Activated T-helper 2 cell treated with anti-CD3 and anti-CD28 coated beads, Interferon-gamma antibody, Interleukin-2, Interleukin-4, amounts not matched to agents 10 μg/mL and 5 μg/mL and 100 μg/mL, durations not matched to agents 14 hours and 24 hours and 36 hours (primary cell): ENCODE results near the gene ZBTB22. TPM values are rescaled to one million over a fixed set of nuclear protein-coding genes. Genes with fewer than 3 reads are reported as not detected.
"Not testable (repeated sequence)": the region's sequence is repeated elsewhere in the genome, so short reads cannot be mapped to it uniquely, and the experiment has no call there.

ENCODE experiments used
- DNase-seq: peaks from one replicate; pipeline ENCODE4 v3.0.0; 2021; ENCODE audit warnings: low spot score
- H3K27ac Mint-ChIP-seq: one replicate; pipeline ENCODE4 v1.8.0; 2021; ENCODE audit warnings: mixed read lengths
- H3K27me3 Mint-ChIP-seq: one replicate; pipeline ENCODE4 v1.8.0; 2021; ENCODE audit warnings: low read depth, mixed read lengths
- H3K36me3 Mint-ChIP-seq: one replicate; pipeline ENCODE4 v1.8.0; 2021; ENCODE audit warnings: low read depth, mixed read lengths
- H3K4me1 Mint-ChIP-seq: one replicate; pipeline ENCODE4 v1.8.0; 2021; ENCODE audit warnings: low read depth, mixed read lengths
- H3K4me3 Mint-ChIP-seq: one replicate; pipeline ENCODE4 v1.8.0; 2021; ENCODE audit warnings: low read depth, mild to moderate bottlenecking, moderate library complexity, mixed read lengths
- H3K9me3 Mint-ChIP-seq: one replicate; pipeline ENCODE4 v1.8.0; 2021; ENCODE audit warnings: mixed read lengths
- intact Hi-C: fragments of 100-400 bp; cut with micrococcal nuclease; formaldehyde crosslinking; loops from one replicate; pipeline ENCODE4 v1.15.1; 2023
- total RNA-seq: library from RNA; stranded (reverse); gene quantifications from 2 replicates; pipeline ENCODE4 v1.2.3, GENCODE V29; 2022

ZBTB22 gene
- total RNA-seq, 1 donor from 2014 or later = 14.4 TPM

DNA sequence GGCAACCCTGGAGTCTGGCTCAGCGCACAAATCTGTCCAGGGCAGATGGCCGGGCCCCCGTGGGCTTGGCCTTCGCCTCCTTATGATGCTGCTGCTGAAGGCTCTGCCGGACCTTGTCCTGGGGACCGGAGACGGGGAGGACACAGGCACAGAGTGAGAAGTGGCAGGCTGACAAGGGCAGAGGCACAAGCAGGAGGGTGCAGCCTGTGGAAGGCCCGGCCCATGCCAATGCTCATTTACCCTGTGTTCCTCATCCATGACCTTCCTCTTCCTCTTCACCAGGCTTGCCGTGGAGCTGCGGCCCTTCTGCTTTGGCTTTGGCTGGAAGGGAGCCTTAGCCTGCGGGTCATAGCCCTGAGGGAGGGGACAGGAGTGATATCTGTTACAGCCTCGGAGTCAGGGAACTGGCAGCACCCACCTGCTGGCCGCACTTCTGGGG lies 38.3 kb downstream of the ZBTB22 start:
- Mint-ChIP-seq H3K27me3 (no peaks in the 10 kb centered on the region), H3K9me3 (no peaks in the 10 kb centered on the region), H3K36me3 (peaks cover 66% of the 10 kb centered on the region), H3K27ac (no peak overlapping the region), H3K4me1 (peaks cover 29% of the 10 kb centered on the region), H3K4me3 (no peak overlapping the region)
- DNase-seq = no peak
- intact Hi-C loops = loop anchor here (5.0 to 10.0 kb wide), 3 partner anchors 33 to 1113 kb away; partner anchors contain the start of genes NUDT3, SYNGAP1 and TAPBP

DNA sequence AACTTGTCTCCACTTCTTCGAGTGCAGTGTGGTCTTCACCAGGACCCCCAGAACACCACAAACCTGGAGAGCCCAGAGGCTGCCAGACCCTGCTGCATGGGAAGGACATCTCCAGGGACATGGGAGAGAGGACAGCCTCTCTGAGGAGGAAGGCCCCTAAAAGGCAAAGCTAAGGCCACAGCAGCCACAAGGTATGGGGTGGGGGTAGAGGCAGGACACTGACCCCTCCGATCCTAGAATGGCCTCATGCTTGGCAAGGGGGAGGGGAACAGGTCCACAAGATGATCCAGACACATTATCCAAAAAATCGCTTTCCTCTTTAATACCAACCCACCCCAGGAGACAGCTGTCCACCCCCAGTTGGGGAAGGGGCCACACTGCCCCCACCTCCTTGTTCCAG lies 38.7 kb downstream of the ZBTB22 start:
- H3K4me3 Mint-ChIP-seq = no peak overlapping the region
- no peaks in the 10 kb centered on the region for H3K9me3 Mint-ChIP-seq
- no peak for DNase-seq
- no peaks in the 10 kb centered on the region for H3K27me3 Mint-ChIP-seq
- H3K4me1 Mint-ChIP-seq = peaks cover 31% of the 10 kb centered on the region
- intact Hi-C loops = loop anchor here (5.0 to 10.0 kb wide), 3 partner anchors 33 to 1113 kb away; partner anchors contain the start of genes NUDT3, SYNGAP1 and TAPBP
- no peak overlapping the region for H3K27ac Mint-ChIP-seq
- peaks cover 68% of the 10 kb centered on the region for H3K36me3 Mint-ChIP-seq

DNA sequence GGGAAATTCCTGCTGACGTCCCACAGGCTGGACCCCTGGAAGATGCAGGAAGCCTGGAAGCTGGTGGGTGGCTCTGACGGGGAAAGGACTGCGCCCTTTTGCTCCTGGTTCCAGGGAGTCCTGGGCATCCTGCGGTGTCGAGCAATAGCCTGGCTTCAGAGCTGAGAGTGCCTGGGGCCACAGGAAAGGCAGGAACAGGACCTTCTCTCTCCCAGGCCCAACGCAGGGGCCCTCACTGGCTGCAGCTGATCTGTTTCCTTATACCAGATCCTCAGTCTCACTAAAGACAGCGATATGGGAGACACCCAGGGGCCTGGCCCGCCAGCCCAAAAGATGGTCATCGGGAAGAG lies 39.2 kb downstream of the ZBTB22 start:
- Mint-ChIP-seq H3K27ac (no peak overlapping the region), H3K4me1 (peaks cover 32% of the 10 kb centered on the region), H3K9me3 (no peaks in the 10 kb centered on the region), H3K36me3 (peaks cover 73% of the 10 kb centered on the region), H3K27me3 (no peaks in the 10 kb centered on the region), H3K4me3 (no peak overlapping the region)
- no peak for DNase-seq
- intact Hi-C loops = loop anchor here (5.0 to 10.0 kb wide), 3 partner anchors 34 to 1114 kb away; partner anchors contain the start of genes NUDT3, SYNGAP1 and TAPBP

DNA sequence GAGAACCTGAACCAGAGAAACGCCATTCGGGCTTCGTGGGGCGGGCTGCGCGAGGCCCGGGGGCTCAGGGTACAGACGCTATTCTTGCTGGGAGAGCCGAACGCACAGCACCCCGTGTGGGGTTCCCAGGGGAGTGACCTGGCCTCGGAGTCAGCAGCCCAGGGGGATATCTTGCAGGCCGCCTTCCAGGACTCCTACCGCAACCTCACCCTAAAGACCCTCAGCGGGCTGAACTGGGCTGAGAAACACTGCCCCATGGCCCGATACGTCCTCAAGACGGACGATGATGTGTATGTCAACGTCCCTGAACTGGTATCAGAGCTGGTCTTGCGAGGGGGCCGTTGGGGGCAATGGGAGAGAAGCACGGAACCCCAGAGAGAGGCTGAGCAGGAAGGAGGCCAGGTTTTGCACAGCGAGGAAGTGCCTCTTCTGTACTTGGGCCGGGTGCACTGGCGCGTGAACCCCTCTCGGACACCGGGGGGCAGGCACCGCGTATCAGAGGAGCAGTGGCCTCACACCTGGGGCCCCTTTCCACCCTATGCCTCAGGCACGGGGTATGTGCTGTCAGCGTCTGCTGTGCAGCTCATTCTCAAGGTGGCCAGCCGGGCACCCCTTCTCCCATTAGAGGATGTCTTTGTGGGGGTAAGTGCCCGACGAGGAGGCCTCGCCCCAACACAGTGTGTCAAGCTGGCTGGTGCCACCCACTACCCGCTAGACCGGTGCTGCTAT lies 39.7 kb downstream of the ZBTB22 start:
- Mint-ChIP-seq H3K36me3 (peaks cover 73% of the 10 kb centered on the region), H3K4me1 (peaks cover 35% of the 10 kb centered on the region), H3K27me3 (no peaks in the 10 kb centered on the region), H3K4me3 (peak overlapping the region; percentile 86), H3K9me3 (no peaks in the 10 kb centered on the region), H3K27ac (peak overlapping the region; percentile 89)
- DNase-seq = no peak
- intact Hi-C loops = loop anchor here (1.0 to 10.0 kb wide), 5 partner anchors 11 to 1114 kb away; partner anchors contain the start of genes NUDT3, PFDN6, RGL2 and SYNGAP1

DNA sequence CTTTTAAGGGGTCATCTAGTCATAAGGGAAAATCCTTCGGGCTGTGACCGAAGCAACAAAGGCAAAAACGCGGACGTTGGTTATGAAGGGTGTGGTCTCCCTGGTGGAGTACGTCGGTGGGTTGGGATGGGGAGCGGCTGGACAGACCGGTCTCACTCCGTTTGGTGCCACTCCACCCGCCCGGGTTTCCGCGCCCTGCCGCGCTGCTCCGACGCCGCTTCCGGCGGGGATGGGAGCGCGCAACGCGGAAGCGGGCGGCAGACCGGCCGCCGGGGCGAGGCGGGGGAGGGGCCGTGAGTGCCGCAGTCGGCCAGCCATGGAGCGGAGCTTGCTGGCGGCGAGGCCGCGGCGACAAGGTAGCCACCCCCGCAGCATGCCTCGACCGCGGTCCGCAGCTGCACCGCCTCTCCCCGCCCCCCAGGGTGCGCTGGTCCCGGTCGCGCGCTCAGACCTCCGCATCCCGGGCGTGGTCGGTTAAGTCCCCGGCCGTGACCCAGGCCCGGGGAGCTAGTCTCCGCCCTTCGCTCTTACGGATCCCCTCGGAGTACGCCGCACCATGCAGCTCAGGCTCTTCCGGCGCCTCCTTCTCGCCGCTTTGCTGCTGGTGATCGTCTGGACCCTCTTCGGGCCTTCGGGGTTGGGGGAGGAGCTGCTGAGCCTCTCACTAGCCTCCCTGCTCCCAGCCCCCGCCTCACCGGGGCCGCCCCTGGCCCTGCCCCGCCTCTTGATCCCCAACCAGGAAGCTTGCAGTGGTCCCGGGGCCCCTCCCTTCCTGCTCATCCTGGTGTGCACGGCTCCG lies 40.5 kb downstream of the ZBTB22 start, which contains the start of gene B3GALT4:
TSS of gene B3GALT4 (plus strand) at position 260 of the 799 bp plus-strand sequence. CDS start at position 557, 297 bp downstream.
- peaks cover 35% of the 10 kb centered on the region for H3K4me1 Mint-ChIP-seq
- DNase-seq = peak; percentile 73
- H3K27ac Mint-ChIP-seq = peak within 1 kb of the TSS; percentile 89
- intact Hi-C loops = loop anchor here (1.0 to 10.0 kb wide), 5 partner anchors 12 to 1115 kb away; partner anchors contain the start of genes NUDT3, PFDN6, RGL2 and SYNGAP1
- H3K9me3 Mint-ChIP-seq = no peaks in the 10 kb centered on the region
- H3K36me3 Mint-ChIP-seq = peaks cover 74% of the 10 kb centered on the region
- H3K27me3 Mint-ChIP-seq = no peaks in the 10 kb centered on the region
- H3K4me3 Mint-ChIP-seq = peak within 1 kb of the TSS; percentile 98

DNA sequence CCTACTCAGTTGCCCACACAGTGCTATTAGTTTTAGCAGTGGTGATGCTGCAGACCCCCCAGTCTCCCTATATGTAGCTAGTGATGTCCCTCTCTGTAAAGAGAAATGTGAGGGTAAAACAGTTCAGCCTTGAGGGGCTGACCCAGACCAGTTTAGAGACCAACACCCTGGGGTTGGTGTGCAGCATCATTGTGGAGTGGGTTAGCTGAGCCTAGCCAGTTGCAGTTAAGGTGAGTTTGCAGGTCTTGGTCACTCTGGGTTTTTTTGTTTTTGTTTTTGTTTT lies 41.0 kb downstream of the ZBTB22 start:
- no peaks in the 10 kb centered on the region for H3K27me3 Mint-ChIP-seq
- H3K9me3 Mint-ChIP-seq = no peaks in the 10 kb centered on the region
- H3K4me3 Mint-ChIP-seq = peak overlapping the region; percentile 98
- intact Hi-C loops = loop anchor here (2.0 to 10.0 kb wide), 4 partner anchors 22 to 1116 kb away; partner anchors contain the start of genes NUDT3, RGL2, SYNGAP1 and TAPBP
- H3K36me3 Mint-ChIP-seq = peaks cover 77% of the 10 kb centered on the region
- H3K4me1 Mint-ChIP-seq = peaks cover 35% of the 10 kb centered on the region
- DNase-seq = no peak
- H3K27ac Mint-ChIP-seq = peak overlapping the region; percentile 84

DNA sequence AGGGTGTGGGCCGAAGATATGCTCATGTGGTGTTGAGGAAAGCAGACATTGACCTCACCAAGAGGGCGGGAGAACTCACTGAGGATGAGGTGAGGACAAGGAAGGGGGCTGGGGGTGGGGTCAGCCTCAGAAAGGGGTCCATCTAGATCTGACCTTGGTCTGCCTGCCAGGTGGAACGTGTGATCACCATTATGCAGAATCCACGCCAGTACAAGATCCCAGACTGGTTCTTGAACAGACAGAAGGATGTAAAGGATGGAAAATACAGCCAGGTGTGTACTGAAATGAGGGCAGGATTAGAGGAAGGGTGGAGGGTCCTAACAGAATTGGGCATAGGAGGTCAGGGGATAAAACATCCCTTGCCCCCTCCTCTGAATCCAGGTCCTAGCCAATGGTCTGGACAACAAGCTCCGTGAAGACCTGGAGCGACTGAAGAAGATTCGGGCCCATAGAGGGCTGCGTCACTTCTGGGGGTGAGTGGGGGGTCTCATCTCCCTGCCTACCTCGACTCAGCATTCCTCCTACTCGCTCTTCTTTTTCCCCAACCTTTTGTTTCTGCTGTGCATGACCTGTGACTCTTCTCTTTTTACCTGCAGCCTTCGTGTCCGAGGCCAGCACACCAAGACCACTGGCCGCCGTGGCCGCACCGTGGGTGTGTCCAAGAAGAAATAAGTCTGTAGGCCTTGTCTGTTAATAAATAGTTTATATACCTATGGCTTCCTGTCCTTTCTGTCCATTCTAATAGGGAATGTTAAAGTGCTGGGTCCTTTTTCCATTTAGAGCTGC lies 41.6 kb downstream of the ZBTB22 start:
- Mint-ChIP-seq H3K27ac (peak overlapping the region; percentile 84), H3K4me1 (peaks cover 35% of the 10 kb centered on the region), H3K36me3 (peaks cover 77% of the 10 kb centered on the region), H3K4me3 (peak overlapping the region; percentile 98)
- H3K9me3 Mint-ChIP-seq, DNase-seq, H3K27me3 Mint-ChIP-seq: not testable (repeated sequence)
- intact Hi-C loops = loop anchor here (2.0 to 10.0 kb wide), 4 partner anchors 23 to 1116 kb away; partner anchors contain the start of genes NUDT3, RGL2, SYNGAP1 and TAPBP

DNA sequence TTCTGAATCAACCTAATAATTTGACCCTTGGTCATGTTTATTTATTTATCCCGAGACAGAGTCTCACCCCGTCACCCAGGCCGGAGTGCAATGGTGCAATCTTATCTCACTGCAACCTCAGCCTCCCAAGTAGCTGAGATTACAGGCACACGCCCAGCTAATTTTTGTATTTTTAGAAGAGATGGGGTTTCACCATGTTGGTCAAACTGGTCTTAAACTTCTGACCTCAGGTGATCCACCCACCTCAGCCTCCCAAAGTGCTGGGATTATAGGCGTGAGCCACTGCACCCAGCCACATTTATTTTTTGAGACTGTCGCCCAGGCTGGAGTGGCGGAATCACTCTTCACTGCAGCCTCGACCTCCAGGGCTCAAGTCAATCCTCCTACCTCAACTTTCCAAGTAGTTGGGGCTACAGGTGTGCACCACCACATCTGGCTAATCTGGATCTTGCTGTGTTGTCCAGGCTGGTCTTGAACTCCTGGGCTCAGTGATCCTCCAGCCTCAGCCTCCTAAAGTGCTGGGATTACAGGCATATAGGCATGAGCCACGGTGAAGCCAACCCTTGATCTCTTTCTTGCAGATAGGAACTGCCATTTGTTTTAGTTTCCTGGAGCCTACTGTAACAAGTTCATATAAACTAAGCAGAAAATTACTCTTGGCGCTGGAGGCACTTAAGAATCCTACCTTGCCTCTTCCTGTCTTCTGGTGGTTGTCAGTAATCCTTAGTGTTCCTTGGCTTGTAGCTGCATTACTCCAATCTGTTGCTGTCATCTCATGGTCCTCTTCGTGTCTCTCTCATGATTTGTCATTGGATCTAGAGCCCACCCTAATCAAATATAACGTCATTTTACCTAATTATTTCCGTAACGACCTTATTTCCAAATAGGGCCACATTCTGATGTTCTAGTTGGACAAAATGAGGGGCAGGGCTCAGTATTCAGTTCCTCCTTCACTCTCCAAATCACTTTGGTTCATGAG lies 43.3 kb downstream of the ZBTB22 start:
- peak overlapping the region; percentile 58 for H3K27ac Mint-ChIP-seq
- DNase-seq = no peak
- peak overlapping the region; percentile 98 for H3K4me3 Mint-ChIP-seq
- peaks cover 75% of the 10 kb centered on the region for H3K36me3 Mint-ChIP-seq
- peaks cover 39% of the 10 kb centered on the region for H3K4me1 Mint-ChIP-seq
- H3K27me3 Mint-ChIP-seq = no peaks in the 10 kb centered on the region
- intact Hi-C loops = loop anchor here (10.0 kb wide), 1 partner anchor 151 kb away; the partner anchor contains the start of gene SYNGAP1
- H3K9me3 Mint-ChIP-seq = no peaks in the 10 kb centered on the region

DNA sequence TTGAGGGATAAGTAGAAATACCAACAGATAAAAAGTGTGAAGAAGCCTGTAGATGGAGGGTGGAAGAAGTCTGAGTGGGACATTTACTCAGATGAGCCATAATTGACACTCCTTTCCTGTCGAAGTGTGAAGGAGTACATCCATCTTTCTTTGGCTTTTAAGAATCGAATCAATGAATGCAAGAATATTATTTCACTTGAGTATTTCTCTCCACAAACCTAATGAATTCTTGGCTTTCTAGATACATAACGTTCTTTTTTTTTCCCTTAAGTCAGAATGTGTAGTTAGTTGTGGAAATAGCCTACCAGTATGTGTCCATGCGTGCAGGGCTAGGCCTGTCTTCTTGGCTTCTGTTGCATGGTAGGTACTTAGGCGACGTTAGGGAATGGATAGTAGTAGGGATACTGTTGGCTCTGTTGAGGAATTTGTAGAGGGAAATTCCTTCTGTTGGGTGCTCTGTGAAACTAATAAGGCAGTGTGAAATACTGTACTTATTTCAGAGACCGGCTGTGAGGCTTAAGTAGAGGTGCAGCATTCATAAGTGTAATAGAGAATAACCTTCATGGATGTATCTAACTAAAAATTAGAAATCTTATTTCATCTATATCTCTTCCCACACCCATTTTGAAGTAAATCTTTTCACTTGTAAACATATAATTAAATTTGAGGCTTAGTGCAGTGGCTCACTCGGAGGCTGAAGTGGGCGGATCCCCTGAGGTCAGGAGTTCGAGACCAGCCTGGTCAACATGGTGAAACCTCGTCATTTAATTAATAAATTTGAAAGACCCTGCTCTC lies 44.2 kb downstream of the ZBTB22 start:
- peak overlapping the region; percentile 98 for H3K4me3 Mint-ChIP-seq
- peaks cover 34% of the 10 kb centered on the region for H3K4me1 Mint-ChIP-seq
- peak overlapping the region; percentile 100 for H3K27ac Mint-ChIP-seq
- DNase-seq = no peak
- H3K9me3 Mint-ChIP-seq = no peaks in the 10 kb centered on the region
- H3K27me3 Mint-ChIP-seq = no peaks in the 10 kb centered on the region
- H3K36me3 Mint-ChIP-seq = peaks cover 77% of the 10 kb centered on the region
- intact Hi-C loops = loop anchor here (10.0 kb wide), 1 partner anchor 151 kb away; the partner anchor contains the start of gene SYNGAP1

DNA sequence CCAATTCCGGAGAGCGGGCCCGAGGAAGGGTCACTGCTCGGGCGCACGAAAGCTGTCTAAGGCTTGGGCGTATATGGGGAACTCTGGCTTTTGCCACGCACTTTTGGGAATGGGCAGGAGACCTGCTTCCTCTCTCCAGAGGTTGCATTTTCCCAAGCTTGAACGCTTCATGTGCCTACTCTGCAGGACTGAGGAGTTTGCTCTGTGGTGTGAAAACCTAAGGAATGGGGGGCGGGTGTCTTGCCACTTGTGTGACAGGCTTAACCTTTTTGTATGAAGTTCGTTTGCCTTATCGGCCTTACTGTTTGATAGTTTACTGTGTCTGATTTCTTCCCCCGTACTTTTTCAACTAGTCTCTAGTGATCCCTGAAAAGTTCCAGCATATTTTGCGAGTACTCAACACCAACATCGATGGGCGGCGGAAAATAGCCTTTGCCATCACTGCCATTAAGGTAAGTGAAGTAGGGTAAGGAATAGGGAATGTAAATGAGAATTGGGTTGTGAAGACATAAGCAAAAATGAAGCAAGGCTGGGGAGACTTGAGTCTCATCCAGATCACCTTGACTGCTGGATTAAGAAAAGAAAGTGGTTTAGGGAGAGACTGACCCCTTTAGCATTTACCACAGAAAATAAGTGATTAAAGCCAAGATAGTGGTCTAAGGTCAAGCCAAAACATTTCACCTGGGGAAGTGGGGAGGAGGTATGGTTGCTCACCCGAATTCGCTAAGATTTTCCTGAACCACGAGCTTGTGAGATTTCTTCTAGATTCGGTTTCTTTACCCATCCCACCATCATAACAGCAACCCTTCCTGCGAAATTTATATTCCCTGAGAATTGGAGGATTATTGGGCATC lies 45.0 kb downstream of the ZBTB22 start:
- Mint-ChIP-seq H3K4me1 (peaks cover 31% of the 10 kb centered on the region), H3K4me3 (peak overlapping the region; percentile 98), H3K9me3 (no peaks in the 10 kb centered on the region), H3K36me3 (peaks cover 81% of the 10 kb centered on the region), H3K27ac (peak overlapping the region; percentile 100), H3K27me3 (no peaks in the 10 kb centered on the region)
- no peak for DNase-seq
- intact Hi-C loops = loop anchor here (1.0 to 10.0 kb wide), 2 partner anchors 51 to 152 kb away; partner anchors contain the start of gene SYNGAP1
